ENCODE measurements around the gene MYH15.

- TF ChIP-seq CTCF (IDR thresholded peaks at IDR 0.05) (no peak), POLR2A (IDR thresholded peaks at IDR 0.05) (no peak)
Measured at GRCh38 chr3:108407886-108408285, 102.5 kb downstream of the MYH15 start.

All from Peyer's patch (tissue), 4 donors.